Measurements from ENCODE around the gene SNRNP25. TPM values are rescaled to one million over a fixed set of nuclear protein-coding genes. Genes with fewer than 3 reads are reported as not detected.

Gene SNRNP25
- total RNA-seq, 1 donor from 2014 or later = 16.8 TPM

GRCh38 chr16:101586-101985, 48.0 kb downstream of the SNRNP25 start:
- no peak for DNase-seq (ENCODE audit: low spot score)

GRCh38 chr16:102060-102855, 48.6 kb downstream of the SNRNP25 start:
- DNase-seq (ENCODE audit: low spot score) = no peak

- DNase-seq (ENCODE audit: low spot score) = no peak
Measured at GRCh38 chr16:104355-104754, 50.7 kb downstream of the SNRNP25 start.

DNA sequence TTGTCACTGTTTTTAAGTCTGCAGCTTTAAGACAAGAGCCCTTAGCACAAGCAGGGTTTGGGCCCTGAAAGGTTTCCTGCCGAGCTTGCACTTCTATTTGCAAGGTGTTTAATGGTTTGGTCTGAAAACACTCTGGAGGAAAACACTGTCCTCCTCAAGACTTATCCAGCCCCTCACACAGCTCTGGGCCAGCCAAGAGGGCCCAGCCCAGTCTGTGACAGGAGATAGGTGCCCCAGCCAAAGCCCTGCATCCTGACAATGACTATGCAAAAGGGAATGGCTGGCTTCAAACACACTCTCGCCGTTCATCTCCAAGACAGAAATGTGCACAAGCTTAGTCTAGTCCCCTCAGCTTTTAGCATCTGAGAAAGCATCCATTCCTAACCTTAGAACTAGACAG, 51.3 kb downstream of the SNRNP25 start:
- DNase-seq (ENCODE audit: low spot score) = no peak

GRCh38 chr16:105521-105920, 51.9 kb downstream of the SNRNP25 start:
- no peak for DNase-seq (ENCODE audit: low spot score)

GRCh38 chr16:106623-107324, 53.1 kb downstream of the SNRNP25 start:
- DNase-seq (ENCODE audit: low spot score) = no peak

Other genes with a start within 250 kb of the SNRNP25 start
- gene POLR3K, start 220 bp upstream of the SNRNP25 start, total RNA-seq = 14.9 TPM
- gene RHBDF1, start 18.8 kb downstream of the SNRNP25 start, total RNA-seq = 49.0 TPM
- 38.2 TPM for gene MPG, start 24.4 kb downstream of the SNRNP25 start, total RNA-seq
- 42.5 TPM for gene NPRL3, start 84.8 kb downstream of the SNRNP25 start, total RNA-seq
- not detected for gene HBZ, start 98.8 kb downstream of the SNRNP25 start, total RNA-seq
- gene HBM, start 112.2 kb downstream of the SNRNP25 start, total RNA-seq = not detected
- 88.0 TPM for gene HBA2, start 119.0 kb downstream of the SNRNP25 start, total RNA-seq
- gene HBA1, start 122.9 kb downstream of the SNRNP25 start, total RNA-seq = 82.1 TPM
- gene HBQ1, start 126.6 kb downstream of the SNRNP25 start, total RNA-seq = not detected
- gene LUC7L, start 175.6 kb downstream of the SNRNP25 start, total RNA-seq = 85.3 TPM
- gene FAM234A, start 181.0 kb downstream of the SNRNP25 start, total RNA-seq = 89.4 TPM
- 4.5 TPM for gene RGS11, start 222.1 kb downstream of the SNRNP25 start, total RNA-seq
- gene ARHGDIG, start 226.8 kb downstream of the SNRNP25 start, total RNA-seq = not detected
- not detected for gene PDIA2, start 229.3 kb downstream of the SNRNP25 start, total RNA-seq